Suprapubic skin (tissue), 4 donors: ENCODE results near the gene SELP. TPM values are rescaled to one million over a fixed set of nuclear protein-coding genes. Genes with fewer than 3 reads are reported as not detected.

Source experiments
- DNase-seq, 2 donors: peaks; one replicate each; pipeline ENCODE4 v3.0.0-alpha.2; 2019; ENCODE audit warnings: low spot score in 2 of 2
- H3K27ac ChIP-seq: fragments of 200-600 bp; sonication (generic); one replicate; pipeline ENCODE4 v1.5.1; 2019
- H3K27me3 ChIP-seq: fragments of 200-600 bp; sonication (generic); one replicate; pipeline ENCODE4 v1.5.1; 2019
- H3K36me3 ChIP-seq: fragments of 200-600 bp; sonication (generic); one replicate; pipeline ENCODE4 v1.5.1; 2019
- H3K4me1 ChIP-seq: fragments of 200-600 bp; sonication (generic); one replicate; pipeline ENCODE4 v1.5.1; 2019
- H3K4me3 ChIP-seq: fragments of 200-600 bp; sonication (generic); one replicate; pipeline ENCODE4 v1.5.1; 2019; ENCODE audit warnings: mild to moderate bottlenecking
- H3K9me3 ChIP-seq: fragments of 200-600 bp; sonication (generic); one replicate; pipeline ENCODE4 v1.5.1; 2019
- EP300 ChIP-seq: sonication (generic); formaldehyde crosslinking; IDR thresholded peaks from one replicate; pipeline ENCODE4 v1.6.1; 2017; ENCODE audit warnings: antibody characterized with exemption
- POLR2A ChIP-seq, 2 donors: fragments of 450-650 bp; IDR thresholded peaks; one replicate each; pipeline ENCODE4 v1.6.1; 2017; ENCODE audit warnings: antibody characterized with exemption in 2 of 2, mild to moderate bottlenecking in 2 of 2, moderate library complexity in 2 of 2
- POLR2AphosphoS5 ChIP-seq, 3 donors: sonication (generic); formaldehyde crosslinking; IDR thresholded peaks; one replicate each; pipeline ENCODE4 v1.6.1; 2017; ENCODE audit warnings: antibody characterized with exemption in 3 of 3
- WGBS: methylation state at CpG from one replicate; pipeline ENCODE4 v1.1.5; 2018; 5-methylcytosine and 5-hydroxymethylcytosine counted together
- total RNA-seq, 4 donors: library from RNA; depleted of rRNA; stranded (reverse); fragments of >200 nt; gene quantifications; one replicate each; pipeline ENCODE4 v1.1.0, GENCODE V29; 2016
- TF ChIP-seq, protein P1 (sequence below), 2 donors: fragments of 200-600 bp in 1 of 2; fragments of 450-650 bp in 1 of 2; sonication (generic) in 1 of 2; IDR thresholded peaks; one replicate each; pipeline ENCODE4 v1.5.1; 2016 to 2019; ENCODE audit warnings: antibody characterized with exemption in 2 of 2, mild to moderate bottlenecking in 1 of 2, moderate library complexity in 1 of 2

Gene SELP
- total RNA-seq, 4 donors from 2014 or later: 0.95 to 3.7 (median 2.6) TPM

DNA sequence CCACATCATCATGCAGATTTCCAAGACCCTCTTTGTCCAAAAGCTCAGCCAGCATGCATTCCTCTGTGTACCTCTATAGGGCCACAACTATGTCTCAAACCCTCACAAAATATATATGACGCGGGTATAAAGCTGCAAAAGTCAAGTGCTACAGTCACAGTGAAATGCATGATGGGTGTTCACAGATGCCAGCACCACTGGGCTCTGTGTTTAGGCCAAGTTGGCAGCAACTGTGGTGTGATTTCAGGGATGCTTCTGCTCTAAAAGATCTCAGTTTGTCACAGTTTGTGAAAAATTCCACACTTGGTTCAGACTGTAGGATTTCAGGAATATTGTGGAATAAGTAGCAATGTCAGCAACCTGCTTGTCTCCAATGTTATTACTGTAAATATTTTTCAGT, 23.9 kb upstream of the SELP start:
- no peaks in the 10 kb centered on the region for H3K4me1 ChIP-seq
- H3K9me3 ChIP-seq: no peaks in the 10 kb centered on the region
- peaks cover 14% of the 10 kb centered on the region for H3K27me3 ChIP-seq
- DNase-seq: no peak
- TF ChIP-seq POLR2A (IDR thresholded peaks at IDR 0.05): no peak
- TF ChIP-seq EP300: no peak
- TF ChIP-seq, protein P1, sequence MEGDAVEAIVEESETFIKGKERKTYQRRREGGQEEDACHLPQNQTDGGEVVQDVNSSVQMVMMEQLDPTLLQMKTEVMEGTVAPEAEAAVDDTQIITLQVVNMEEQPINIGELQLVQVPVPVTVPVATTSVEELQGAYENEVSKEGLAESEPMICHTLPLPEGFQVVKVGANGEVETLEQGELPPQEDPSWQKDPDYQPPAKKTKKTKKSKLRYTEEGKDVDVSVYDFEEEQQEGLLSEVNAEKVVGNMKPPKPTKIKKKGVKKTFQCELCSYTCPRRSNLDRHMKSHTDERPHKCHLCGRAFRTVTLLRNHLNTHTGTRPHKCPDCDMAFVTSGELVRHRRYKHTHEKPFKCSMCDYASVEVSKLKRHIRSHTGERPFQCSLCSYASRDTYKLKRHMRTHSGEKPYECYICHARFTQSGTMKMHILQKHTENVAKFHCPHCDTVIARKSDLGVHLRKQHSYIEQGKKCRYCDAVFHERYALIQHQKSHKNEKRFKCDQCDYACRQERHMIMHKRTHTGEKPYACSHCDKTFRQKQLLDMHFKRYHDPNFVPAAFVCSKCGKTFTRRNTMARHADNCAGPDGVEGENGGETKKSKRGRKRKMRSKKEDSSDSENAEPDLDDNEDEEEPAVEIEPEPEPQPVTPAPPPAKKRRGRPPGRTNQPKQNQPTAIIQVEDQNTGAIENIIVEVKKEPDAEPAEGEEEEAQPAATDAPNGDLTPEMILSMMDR (IDR thresholded peaks at IDR 0.05): no peak
- TF ChIP-seq POLR2AphosphoS5 (IDR thresholded peaks at IDR 0.05): no peak
- no peak overlapping the region for H3K4me3 ChIP-seq
- 97% methylated on average over 2 of the region's 2 CpGs for WGBS
- H3K27ac ChIP-seq: no peak overlapping the region
- H3K36me3 ChIP-seq: no peaks in the 10 kb centered on the region

DNA sequence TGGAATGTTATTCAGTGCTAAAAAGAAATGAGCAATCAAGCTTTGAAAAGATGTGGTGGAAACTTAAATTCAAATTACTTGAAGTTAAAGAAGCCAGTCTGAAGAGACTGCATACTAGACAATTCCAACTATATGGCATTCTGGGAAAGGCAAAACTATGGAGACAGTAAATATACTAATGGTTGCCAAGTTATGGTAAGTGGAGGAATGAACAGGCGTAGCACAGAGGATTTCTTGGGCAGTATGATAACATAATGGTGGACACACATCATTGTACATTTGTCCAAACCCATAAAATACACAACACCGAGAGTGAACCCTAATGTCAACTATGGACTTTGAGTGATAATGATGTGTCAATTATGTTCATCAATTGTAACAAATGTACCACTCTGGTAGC, 21.1 kb upstream of the SELP start:
- H3K4me3 ChIP-seq: no peak overlapping the region
- WGBS: 77% methylated on average over 2 of the region's 2 CpGs
- H3K27ac ChIP-seq: no peak overlapping the region
- peaks cover 6% of the 10 kb centered on the region for H3K27me3 ChIP-seq
- H3K9me3 ChIP-seq: no peaks in the 10 kb centered on the region
- TF ChIP-seq EP300 (no peak), POLR2A (IDR thresholded peaks at IDR 0.05) (no peak)
- no peaks in the 10 kb centered on the region for H3K36me3 ChIP-seq
- H3K4me1 ChIP-seq: no peaks in the 10 kb centered on the region
- DNase-seq: no peak

DNA sequence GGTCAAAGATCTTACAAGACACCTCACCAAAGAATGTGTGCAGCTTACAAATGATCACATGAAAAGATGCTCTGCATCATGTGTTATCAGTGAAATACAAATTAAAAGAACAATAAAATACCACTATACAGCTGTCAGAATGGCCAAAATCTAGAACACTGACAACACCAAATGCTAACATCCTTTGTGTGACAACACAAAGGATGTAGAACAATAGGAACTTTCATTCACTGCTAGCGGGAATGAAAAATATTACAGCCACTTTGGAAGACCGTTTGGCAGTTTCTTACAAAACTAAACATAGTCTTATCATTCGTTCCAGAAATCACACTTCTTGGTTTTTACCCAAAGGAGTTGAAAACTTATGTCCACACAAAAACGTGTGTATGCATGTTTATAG, 20.6 kb upstream of the SELP start:
- no peak for DNase-seq
- Histone ChIP-seq H3K27me3 (peaks cover 2% of the 10 kb centered on the region), H3K27ac (no peak overlapping the region), H3K4me3 (no peak overlapping the region), H3K36me3 (no peaks in the 10 kb centered on the region), H3K9me3 (no peaks in the 10 kb centered on the region), H3K4me1 (no peaks in the 10 kb centered on the region)
- 51% methylated on average over 4 of the region's 4 CpGs for WGBS
- TF ChIP-seq POLR2A (IDR thresholded peaks at IDR 0.05) (no peak), EP300 (no peak), POLR2AphosphoS5 (IDR thresholded peaks at IDR 0.05) (no peak)
- TF ChIP-seq, protein P1 (IDR thresholded peaks at IDR 0.05): no peak

DNA sequence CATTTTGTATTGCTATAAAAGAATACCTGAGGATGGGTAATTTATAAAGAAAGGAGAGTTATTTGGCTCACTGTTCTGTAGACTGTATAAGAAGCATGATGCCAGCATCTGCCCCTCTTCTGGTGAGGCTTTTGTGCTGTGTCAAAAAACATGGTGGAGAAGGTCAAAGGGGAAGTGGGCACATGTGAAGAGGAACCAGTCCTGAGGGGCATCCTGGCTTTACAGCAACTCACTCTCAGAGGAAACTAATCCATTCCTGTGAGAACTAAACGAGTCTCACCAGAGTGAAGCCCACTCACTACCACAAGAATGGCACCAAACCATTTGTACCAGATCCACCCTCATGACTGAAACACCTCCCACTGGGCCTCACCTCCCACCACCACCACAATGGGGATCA, 18.8 kb upstream of the SELP start:
- 50% methylated on average over 1 of the region's 1 CpG for WGBS
- no peaks in the 10 kb centered on the region for H3K36me3 ChIP-seq
- no peaks in the 10 kb centered on the region for H3K9me3 ChIP-seq
- no peaks in the 10 kb centered on the region for H3K4me1 ChIP-seq
- H3K27me3 ChIP-seq: no peaks in the 10 kb centered on the region
- H3K4me3 ChIP-seq: no peak overlapping the region
- no peak overlapping the region for H3K27ac ChIP-seq
- no peak for TF ChIP-seq POLR2A (IDR thresholded peaks at IDR 0.05)
- TF ChIP-seq EP300: no peak
- TF ChIP-seq POLR2AphosphoS5 (IDR thresholded peaks at IDR 0.05): no peak
- TF ChIP-seq, protein P1 (IDR thresholded peaks at IDR 0.05): no peak
- no peak for DNase-seq

DNA sequence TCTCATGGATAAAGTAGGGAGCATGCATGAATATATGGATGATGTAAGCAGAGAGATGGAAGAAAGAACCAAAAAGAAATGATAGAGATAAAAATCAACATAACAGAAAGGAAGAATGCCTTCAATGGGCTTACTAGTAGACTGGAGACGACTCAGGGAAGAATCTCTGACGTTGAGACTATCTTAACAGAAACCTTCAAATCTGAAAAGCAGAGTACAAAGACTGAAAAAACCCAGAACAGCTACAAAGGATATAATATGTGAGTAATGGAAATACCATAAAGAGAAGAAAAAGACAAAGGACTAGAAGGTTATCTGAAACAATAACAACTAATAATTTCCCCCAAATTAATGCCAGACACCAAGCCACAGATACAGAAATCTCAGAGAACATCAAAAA, 18.3 kb upstream of the SELP start:
- H3K36me3 ChIP-seq: no peaks in the 10 kb centered on the region
- TF ChIP-seq POLR2AphosphoS5 (IDR thresholded peaks at IDR 0.05) (no peak), POLR2A (IDR thresholded peaks at IDR 0.05) (no peak), EP300 (no peak)
- TF ChIP-seq, protein P1 (IDR thresholded peaks at IDR 0.05): no peak
- H3K9me3 ChIP-seq: no peaks in the 10 kb centered on the region
- no peak overlapping the region for H3K4me3 ChIP-seq
- H3K27me3 ChIP-seq: no peaks in the 10 kb centered on the region
- H3K27ac ChIP-seq: no peak overlapping the region
- WGBS: 62% methylated on average over 2 of the region's 2 CpGs
- no peaks in the 10 kb centered on the region for H3K4me1 ChIP-seq
- DNase-seq: no peak

DNA sequence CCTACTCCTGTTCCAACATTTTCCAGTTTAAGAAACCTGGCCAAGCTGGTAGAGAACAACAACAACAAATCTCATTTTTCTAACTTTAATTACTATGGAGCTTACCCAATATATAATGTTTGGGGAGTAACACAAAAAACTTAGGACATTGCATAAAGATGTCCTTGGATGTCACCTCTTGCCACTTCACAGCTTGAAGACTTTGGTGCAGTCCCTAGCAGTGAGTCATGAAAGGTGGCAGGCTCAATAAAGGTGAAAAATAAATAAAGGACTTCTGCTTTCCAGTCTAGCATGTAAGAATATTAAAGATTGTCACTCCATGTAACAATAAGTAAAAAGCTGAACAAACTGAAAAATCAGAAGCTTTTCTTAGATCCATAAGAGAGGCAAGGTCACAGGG, 17.6 kb upstream of the SELP start:
- Histone ChIP-seq H3K27me3 (no peaks in the 10 kb centered on the region), H3K27ac (no peak overlapping the region), H3K9me3 (no peaks in the 10 kb centered on the region), H3K4me3 (no peak overlapping the region), H3K4me1 (no peaks in the 10 kb centered on the region), H3K36me3 (no peaks in the 10 kb centered on the region)
- DNase-seq: no peak
- TF ChIP-seq POLR2A (IDR thresholded peaks at IDR 0.05) (no peak), POLR2AphosphoS5 (IDR thresholded peaks at IDR 0.05) (no peak), EP300 (no peak)
- TF ChIP-seq, protein P1 (IDR thresholded peaks at IDR 0.05): no peak
